Panc1 (cell line): ENCODE results near the gene HCFC1. TPM values are rescaled to one million over a fixed set of nuclear protein-coding genes. Genes with fewer than 3 reads are reported as not detected.

Source experiments
- ATAC-seq: fragments of 200-7000 bp; cut with Tn5 transposase; 2 replicates; pipeline ENCODE4 v1.9.1; 2020; ENCODE audit warnings: mild to moderate bottlenecking, moderate library complexity
- BruUV-seq: library from RNA; stranded (reverse); fragments of 400-500 nt; replicated peaks from 2 replicates; lab custom pipeline; 2021; lab: Mats Ljungman, UMichigan
- CTCF ChIA-PET: fragments of 300-600 bp; sonication (Branson Sonifier 250); formaldehyde crosslinking; loops from one replicate; lab custom pipeline; 2022; ENCODE audit warnings: antibody characterized with exemption; lab: Charles Lee
- POLR2A ChIA-PET: fragments of 300-600 bp; sonication (Branson Sonifier 250); formaldehyde crosslinking; loops from one replicate; lab custom pipeline; 2022; ENCODE audit warnings: antibody characterized with exemption; lab: Charles Lee
- DNase-seq: peaks from one replicate; pipeline ENCODE4 v3.0.0-alpha.2; 2010; ENCODE audit warnings: low read depth, low spot score
- H3K27ac ChIP-seq: 2 replicates; pipeline ENCODE4 v1.5.1; 2011; ENCODE audit warnings: mild to moderate bottlenecking, low read length, inconsistent platforms
- H3K27me3 ChIP-seq: fragments of 200-500 bp; sonication (Bioruptor generic); 2 replicates; pipeline ENCODE4 v1.6.0; 2014; ENCODE audit warnings: low read length, inconsistent platforms; ENCODE audit not compliant: control insufficient read depth, insufficient read depth
- H3K36me3 ChIP-seq: fragments of 200-500 bp; sonication (Bioruptor generic); 2 replicates; pipeline ENCODE4 v1.5.1; 2014; ENCODE audit warnings: inconsistent platforms, mild to moderate bottlenecking, low read length, moderate library complexity; ENCODE audit not compliant: control insufficient read depth, insufficient read depth
- H3K4me1 ChIP-seq: 2 replicates; pipeline ENCODE4 v1.5.1; 2011; ENCODE audit warnings: inconsistent platforms, mild to moderate bottlenecking, low read length, moderate library complexity; ENCODE audit not compliant: control insufficient read depth, insufficient read depth
- H3K4me3 ChIP-seq, 2 experiments: 2 replicates each; pipeline ENCODE4 v1.5.1; 2011 to 2012; ENCODE audit warnings: low read depth in 2 of 2, low read length in 2 of 2, mild to moderate bottlenecking in 2 of 2, inconsistent platforms in 1 of 2, moderate library complexity in 1 of 2
- H3K9me3 ChIP-seq: fragments of 200-500 bp; sonication (Bioruptor generic); 2 replicates; pipeline ENCODE4 v1.5.1; 2014; ENCODE audit warnings: low read depth, mild to moderate bottlenecking, inconsistent platforms, low read length, moderate library complexity; ENCODE audit not compliant: control insufficient read depth, insufficient read depth
- CTCF ChIP-seq: fragments of 450-650 bp; IDR thresholded peaks from 2 replicates; pipeline ENCODE4 v1.5.1; 2017; ENCODE audit warnings: mild to moderate bottlenecking
- POLR2AphosphoS5 ChIP-seq: IDR thresholded peaks from 2 replicates; pipeline ENCODE4 v1.6.1; 2012; ENCODE audit warnings: mild to moderate bottlenecking, low read depth, low read length, moderate library complexity
- REST ChIP-seq, 2 experiments: IDR thresholded peaks; 2 replicates each; pipeline ENCODE4 v1.6.1; 2011 to 2012; ENCODE audit warnings: low read depth in 2 of 2, control low read depth in 1 of 2, low read length in 1 of 2, mild to moderate bottlenecking in 1 of 2, moderate library complexity in 1 of 2; ENCODE audit not compliant: insufficient read depth in 1 of 2
- SIN3A ChIP-seq: IDR thresholded peaks from 2 replicates; pipeline ENCODE4 v1.6.1; 2012; ENCODE audit warnings: low read depth, mild to moderate bottlenecking, low read length, moderate library complexity, borderline replicate concordance; ENCODE audit not compliant: insufficient read depth
- TCF7L2 ChIP-seq: IDR thresholded peaks from 2 replicates; pipeline ENCODE4 v1.6.1; 2011; ENCODE audit warnings: mild to moderate bottlenecking, low read depth, low read length, inconsistent platforms
- in situ Hi-C: cut with HindIII; loops from 2 replicates; pipeline ENCODE4 v1.10.0; 2016; ENCODE audit warnings: low sequenced_read_pairs, low pct_unique_long_range_greater_than_20kb
- intact Hi-C: fragments of 100-400 bp; cut with micrococcal nuclease; formaldehyde crosslinking; loops from one replicate; pipeline ENCODE4 v1.10.0; 2022; ENCODE audit not compliant: unreplicated experiment
- total RNA-seq: library from RNA; stranded (reverse); gene quantifications from one replicate; pipeline ENCODE4 v1.2.1, GENCODE V29; 2021; ENCODE audit not compliant: unreplicated experiment

HCFC1 gene
- total RNA-seq, 1 experiment from 2014 or later, result 113 TPM

- CTCF ChIA-PET, result no interaction called here
- intact Hi-C loops, result no loop called here
These were observed 12.9 kb upstream of the HCFC1 start for GRCh38 chrX:153984351-153985178.

GRCh38 chrX:153983321-153983801, 11.7 kb upstream of the HCFC1 start:
- CTCF ChIA-PET, result no interaction called here
- Histone ChIP-seq H3K27me3 (no peaks in the 10 kb centered on the region), H3K4me3 (no peak overlapping the region), H3K9me3 (no peaks in the 10 kb centered on the region), H3K27ac (no peak overlapping the region), H3K4me1 (peaks cover 5% of the 10 kb centered on the region), H3K36me3 (no peaks in the 10 kb centered on the region)
- POLR2A ChIA-PET, result no interaction called here
- in situ Hi-C loops (no loop called here), intact Hi-C loops (no loop called here)
- BruUV-seq, result no TSS peak
- ATAC-seq (no peak; the same call in 1 of the 2 replicates), DNase-seq (no peak)
- TF ChIP-seq REST (IDR thresholded peaks at IDR 0.05; ENCODE audit: insufficient read depth in 1 of 2, low read depth in 2 of 2, low read length in 1 of 2) (no peak), POLR2AphosphoS5 (no peak), SIN3A (no peak), TCF7L2 (no peak)

More at GRCh38 chrX:153984351-153985178, 12.9 kb upstream of the HCFC1 start:
- in situ Hi-C loops, result no loop called here
- POLR2A ChIA-PET, result no interaction called here
- no TSS peak for BruUV-seq
- peaks cover 5% of the 10 kb centered on the region for H3K4me1 ChIP-seq
- no peaks in the 10 kb centered on the region for H3K9me3 ChIP-seq
- ATAC-seq (no peak), DNase-seq (no peak)
- TF ChIP-seq TCF7L2, result no peak
- no peak for TF ChIP-seq REST (IDR thresholded peaks at IDR 0.05; ENCODE audit: insufficient read depth in 1 of 2, low read depth in 2 of 2, low read length in 1 of 2)
- no peak for TF ChIP-seq CTCF
- TF ChIP-seq SIN3A, result no peak
- TF ChIP-seq POLR2AphosphoS5, result no peak
- H3K27me3 ChIP-seq, result no peaks in the 10 kb centered on the region
- peak overlapping the region; percentile 34 for H3K27ac ChIP-seq
- H3K36me3 ChIP-seq, result no peaks in the 10 kb centered on the region
- H3K4me3 ChIP-seq, result no peak overlapping the region
